Endothelial cell of umbilical vein (primary cell): ENCODE data around the gene ITSN1.

Experiments
- CTCF ChIP-seq, 2 donors: IDR thresholded peaks; 1 replicate in 1 of 2; 2 replicates in 1 of 2; pipeline ENCODE4 v1.5.1; 2011; ENCODE audit warnings: low read length in 2 of 2, mild to moderate bottlenecking in 2 of 2, moderate library complexity in 2 of 2, control low read depth in 1 of 2, inconsistent platforms in 1 of 2, low read depth in 1 of 2; ENCODE audit not compliant: insufficient read depth in 1 of 2; ENCODE audit errors: extremely low read depth in 1 of 2
- EZH2 ChIP-seq: IDR thresholded peaks from 2 replicates; pipeline ENCODE4 v1.6.1; 2012; ENCODE audit warnings: borderline replicate concordance, low read depth, mild to moderate bottlenecking, moderate library complexity, low read length, inconsistent platforms; ENCODE audit not compliant: severe bottlenecking
- FOS ChIP-seq: IDR thresholded peaks from 2 replicates; pipeline ENCODE4 v1.6.1; 2011; ENCODE audit warnings: mild to moderate bottlenecking, low read length, moderate library complexity, borderline replicate concordance; ENCODE audit not compliant: insufficient read depth
- GATA2 ChIP-seq: IDR thresholded peaks from 2 replicates; pipeline ENCODE4 v1.7.0; 2011; ENCODE audit warnings: low read depth, mild to moderate bottlenecking, moderate library complexity, mixed read lengths, low read length; ENCODE audit not compliant: insufficient read length, insufficient read depth
- MYC ChIP-seq: IDR thresholded peaks from one replicate; pipeline ENCODE4 v1.6.1; 2011; ENCODE audit warnings: mild to moderate bottlenecking, low read depth, low read length
- POLR2A ChIP-seq: IDR thresholded peaks from 2 replicates; pipeline ENCODE4 v1.6.1; 2012; ENCODE audit warnings: low read depth, mild to moderate bottlenecking, control low read depth, low read length

GRCh38 chr21:33820798-33821197 is 178.5 kb downstream of the ITSN1 start:
- TF ChIP-seq POLR2A (no peak), GATA2 (no peak), MYC (no peak), CTCF (IDR thresholded peaks at IDR 0.05; ENCODE audit: extremely low read depth in 1 of 2, insufficient read depth in 1 of 2, low read depth in 1 of 2, low read length in 2 of 2) (no peak), EZH2 (no peak), FOS (no peak)
